Heart left ventricle (tissue), 16 donors: ENCODE measurements around the gene NTM. TPM values are rescaled to one million over a fixed set of nuclear protein-coding genes. Genes with fewer than 3 reads are reported as not detected.

Source experiments
- ATAC-seq, 4 donors: fragments of 200-7000 bp; cut with Tn5 transposase; one replicate each; pipeline ENCODE4 v1.9.1; 2020 to 2022; ENCODE audit warnings: moderate library complexity in 4 of 4, mild to moderate bottlenecking in 3 of 4, moderate number of reproducible peaks in 1 of 4
- DNase-seq, 5 donors: peaks; one replicate each; pipeline ENCODE4 v3.0.0-alpha.2; 2020
- H3K27ac ChIP-seq, 12 donors: fragments of 200-600 bp; sonication (generic) in 4 of 12; one replicate each; pipeline versions ENCODE4 v1.5.0 to v1.8.0; 2016 to 2022; ENCODE audit warnings: mild to moderate bottlenecking in 2 of 12
- H3K27me3 ChIP-seq, 9 donors: fragments of 200-600 bp; sonication (generic) in 2 of 9; one replicate each; pipeline versions ENCODE4 v1.5.1 to v1.8.0; 2016 to 2022; ENCODE audit warnings: mild to moderate bottlenecking in 3 of 9
- H3K36me3 ChIP-seq, 9 donors: fragments of 200-600 bp; sonication (generic) in 2 of 9; one replicate each; pipeline versions ENCODE4 v1.5.0 to v1.8.0; 2018 to 2022; ENCODE audit warnings: mild to moderate bottlenecking in 2 of 9
- H3K4me1 ChIP-seq, 12 donors: fragments of 200-600 bp; sonication (generic) in 4 of 12; one replicate each; pipeline versions ENCODE4 v1.5.0 to v1.8.0; 2016 to 2022; ENCODE audit warnings: mild to moderate bottlenecking in 3 of 12
- H3K4me3 ChIP-seq, 12 donors: fragments of 200-600 bp; sonication (generic) in 4 of 12; one replicate each; pipeline versions ENCODE4 v1.5.0 to v1.8.0; 2017 to 2022; ENCODE audit warnings: mild to moderate bottlenecking in 9 of 12, moderate library complexity in 4 of 12
- H3K9me3 ChIP-seq, 12 donors: fragments of 200-600 bp; sonication (generic) in 4 of 12; one replicate each; pipeline versions ENCODE4 v1.5.0 to v1.8.0; 2016 to 2022; ENCODE audit warnings: mild to moderate bottlenecking in 1 of 12
- CTCF ChIP-seq, 12 donors: fragments of 200-600 bp; sonication (generic) in 4 of 12; IDR thresholded peaks; one replicate each; pipeline versions ENCODE4 v1.5.0 to v1.8.0; 2018 to 2022; ENCODE audit warnings: antibody characterized with exemption in 12 of 12, mild to moderate bottlenecking in 5 of 12
- POLR2A ChIP-seq, 2 donors: fragments of 450-650 bp; IDR thresholded peaks; one replicate each; pipeline ENCODE4 v1.6.1; 2017; ENCODE audit warnings: antibody characterized with exemption in 2 of 2, mild to moderate bottlenecking in 2 of 2, moderate library complexity in 2 of 2
- WGBS, 4 donors: extraction: QIAGEN DNeasy Blood & Tissue Kit in 2 of 4; methylation state at CpG; one replicate each; pipeline versions ENCODE4 v1.1.5 to v1.1.7; 2013 to 2018; 5-methylcytosine and 5-hydroxymethylcytosine counted together
- intact Hi-C, 10 donors: fragments of 100-400 bp; cut with DNase I; formaldehyde crosslinking; loops; one replicate each; pipeline versions ENCODE4 v1.11.1 to v1.14.2; 2022
- polyA plus RNA-seq, 2 donors: library from polyadenylated mRNA; stranded (reverse); fragments of 200-250 nt; gene quantifications; one replicate each; pipeline ENCODE4 v1.2.3, GENCODE V29; 2013
- total RNA-seq, 9 donors: library from RNA; depleted of rRNA in 2 of 9; stranded (reverse); fragments of >200 nt in 2 of 9; fragmentation: NEBNext Ultra II Directional in 3 of 9; extraction: Animal tissue kit (Norgen Biotek cat#: 25700) in 3 of 9; gene quantifications; one replicate each; pipeline versions ENCODE4 v1.1.0 to v1.2.4, GENCODE V29; 2016 to 2023
- donor health status: ischemic (EF 13 %, LVEDD 7.1; RV severe dilation, severe dysfunction).
- donor health status: healthy with polysubstance abuse.
- donor health status: DM: no; HTN: yes; CAD: no.
- donor health status: DM: no; HTN: no; CAD: no.
- donor health status: ischemic (EF 25% LVEDD 6.9; RV normal size, moderate dysfunction).
- donor health status: ischemic (EF 25% LVEDD 5.7; RV mildly dilated, moderate dysfunction).
- donor health status: healthy.
- donor health status: DM: yes; HTN: yes; CAD: no.
- donor health status: ischemic (EF 35%, LVEDD 5.7; RV mildly dilated, moderate dysfunction).
- donor health status: nonischemic (EF 11% LVEDD 7.7; RV severe dilation, severe dysfunction).
- donor health status: DM: yes; HTN: yes; CAD: no.
- donor health status: PGD.
- donor health status: ischemic (EF 29% LVEDD 5.4; RV normal size, mild dysfunction).
- donor health status: nonischemic (EF 23%, LVEDD 6.1; RV moderate dilation, normal function).

NTM gene
- total and polyA plus RNA-seq, 11 donors: 0.40 to 7.7 (median 1.5) TPM

- Histone ChIP-seq H3K27me3 (peaks cover 0 to 17% (median 0%) of the 10 kb centered on the region in 9 donors), H3K9me3 (no peaks in the 10 kb centered on the region), H3K36me3 (no peaks in the 10 kb centered on the region), H3K27ac (no peak overlapping the region), H3K4me3 (no peak overlapping the region), H3K4me1 (no peaks in the 10 kb centered on the region)
- ATAC-seq: no peak
- DNase-seq: no peak
- intact Hi-C loops: no loop called here
- 70 to 82% (median 72%) methylated on average over 3 of the region's 3 CpGs for WGBS, 4 donors
- TF ChIP-seq POLR2A (IDR thresholded peaks at IDR 0.05): no peak
- no peak for TF ChIP-seq CTCF (IDR thresholded peaks at IDR 0.05)
Measured at GRCh38 chr11:131776211-131776610, 405.8 kb downstream of the NTM start.

- peaks cover 0 to 4% (median 0%) of the 10 kb centered on the region in 12 donors for H3K9me3 ChIP-seq
- no peaks in the 10 kb centered on the region for H3K4me1 ChIP-seq
- peaks cover 0 to 21% (median 2%) of the 10 kb centered on the region in 9 donors for H3K27me3 ChIP-seq
- intact Hi-C loops: no loop called here
- H3K27ac ChIP-seq: no peak overlapping the region
- ATAC-seq (no peak), DNase-seq (no peak)
- TF ChIP-seq POLR2A (IDR thresholded peaks at IDR 0.05) (no peak), CTCF (IDR thresholded peaks at IDR 0.05) (no peak)
- no peaks in the 10 kb centered on the region for H3K36me3 ChIP-seq
- 69 to 74% (median 72%) methylated on average over 7 of the region's 7 CpGs for WGBS, 4 donors
- H3K4me3 ChIP-seq: no peak overlapping the region
Measured at GRCh38 chr11:131785801-131786200, 415.4 kb downstream of the NTM start.

DNA sequence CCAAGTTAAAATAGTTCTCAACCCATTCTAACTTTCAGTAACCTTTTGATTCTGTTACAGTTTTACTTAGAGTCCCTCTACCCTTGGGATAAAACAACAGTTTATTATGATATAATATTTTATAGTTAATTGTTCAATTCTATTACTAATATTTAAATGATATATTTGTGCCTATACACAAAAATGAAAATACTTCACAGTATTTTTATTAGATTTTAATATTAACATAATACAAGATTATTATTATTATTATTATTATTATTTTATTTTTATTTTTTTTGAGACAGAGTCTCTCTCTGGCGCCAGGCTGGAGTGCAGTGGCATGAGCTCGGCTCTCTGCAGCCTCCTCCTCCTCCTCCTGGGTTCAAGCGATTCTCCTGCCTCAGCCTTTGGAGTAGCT, 416.7 kb downstream of the NTM start:
- H3K36me3 ChIP-seq: no peaks in the 10 kb centered on the region
- no peak for DNase-seq
- peaks cover 0 to 19% (median 0%) of the 10 kb centered on the region in 9 donors for H3K27me3 ChIP-seq
- H3K9me3 ChIP-seq: peaks cover 0 to 4% (median 0%) of the 10 kb centered on the region in 12 donors
- intact Hi-C loops: no loop called here
- 50 to 73% (median 52%) methylated on average over 3 of the region's 3 CpGs for WGBS, 4 donors
- H3K4me1 ChIP-seq: no peaks in the 10 kb centered on the region
- ATAC-seq: no peak
- no peak for TF ChIP-seq CTCF (IDR thresholded peaks at IDR 0.05)
- TF ChIP-seq POLR2A (IDR thresholded peaks at IDR 0.05): no peak
- H3K27ac ChIP-seq: no peak overlapping the region
- no peak overlapping the region for H3K4me3 ChIP-seq

DNA sequence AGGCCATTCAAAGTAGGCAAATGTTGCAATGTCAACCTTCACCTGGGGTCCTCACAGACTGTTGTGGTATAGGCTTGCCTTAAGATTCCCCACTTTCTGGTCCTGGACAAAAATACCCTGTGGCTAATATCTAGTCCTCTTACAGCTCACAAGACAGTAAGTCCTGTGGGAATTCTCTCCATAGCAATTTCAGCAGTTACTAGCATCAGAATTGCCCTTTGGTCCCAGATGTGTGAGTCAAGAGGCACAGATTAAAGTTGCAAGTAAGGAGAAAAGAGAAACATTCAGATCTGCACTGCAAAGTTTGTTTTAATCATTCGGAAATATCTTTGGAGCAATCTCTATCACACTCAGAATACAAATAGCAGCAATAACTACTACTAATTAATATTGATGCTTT, 420.2 kb downstream of the NTM start:
- Histone ChIP-seq H3K27ac (no peak overlapping the region), H3K9me3 (no peaks in the 10 kb centered on the region), H3K27me3 (peaks cover 0 to 12% (median 0%) of the 10 kb centered on the region in 9 donors), H3K4me1 (no peaks in the 10 kb centered on the region), H3K36me3 (no peaks in the 10 kb centered on the region), H3K4me3 (no peak overlapping the region)
- intact Hi-C loops: no loop called here
- TF ChIP-seq POLR2A (IDR thresholded peaks at IDR 0.05) (no peak), CTCF (IDR thresholded peaks at IDR 0.05) (no peak)
- DNase-seq (no peak), ATAC-seq (no peak)
- 63 to 94% (median 83%) methylated on average over 1 of the region's 1 CpG for WGBS, 4 donors
